CD4-positive, alpha-beta T cell (primary cell): ENCODE results near the gene STK32B. TPM values are rescaled to one million over a fixed set of nuclear protein-coding genes. Genes with fewer than 3 reads are reported as not detected.

Experiments used
- ATAC-seq: fragments of 200-7000 bp; cut with Tn5 transposase; one replicate; pipeline ENCODE4 v1.10.0; 2022; ENCODE audit warnings: mild to moderate bottlenecking; ENCODE audit not compliant: poor library complexity
- CTCF ChIA-PET: fragments of 350-600 bp; sonication (Branson Sonifier 250); formaldehyde crosslinking; loops from one replicate; lab custom pipeline; 2021; ENCODE audit warnings: antibody characterized with exemption, inconsistent platforms; lab: Charles Lee
- POLR2A ChIA-PET: fragments of 350-600 bp; sonication (Branson Sonifier 250); formaldehyde crosslinking; loops from one replicate; lab custom pipeline; 2021; ENCODE audit warnings: antibody characterized with exemption, inconsistent platforms; lab: Charles Lee
- DNase-seq, 14 experiments: peaks; one replicate each; pipeline ENCODE4 v3.0.0-alpha.2; 2013 to 2020; ENCODE audit warnings: mixed read lengths in 2 of 14
- H3K27ac ChIP-seq, 2 donors: one replicate each; pipeline versions ENCODE4 v1.5.1 to v1.7.0; 2013; ENCODE audit warnings: low read length in 2 of 2, low read depth in 1 of 2, mild to moderate bottlenecking in 1 of 2
- H3K27me3 ChIP-seq, 2 experiments: 1 replicate in 1 of 2; 2 replicates in 1 of 2; pipeline versions ENCODE4 v1.6.1 to v1.7.0; 2013; ENCODE audit warnings: low read length in 2 of 2, control low read depth in 1 of 2, mild to moderate bottlenecking in 1 of 2, moderate library complexity in 1 of 2; ENCODE audit not compliant: insufficient read depth in 2 of 2, control insufficient read depth in 1 of 2
- H3K36me3 ChIP-seq: one replicate; pipeline ENCODE4 v1.6.1; 2013; ENCODE audit warnings: low read length, control low read depth; ENCODE audit not compliant: insufficient read depth
- H3K4me1 ChIP-seq: one replicate; pipeline ENCODE4 v1.6.1; 2013; ENCODE audit warnings: low read length, control low read depth; ENCODE audit not compliant: insufficient read depth
- H3K4me3 ChIP-seq: one replicate; pipeline ENCODE4 v1.5.1; 2013; ENCODE audit warnings: mild to moderate bottlenecking, low read length, moderate library complexity
- H3K9me3 ChIP-seq, 2 experiments: 1 replicate in 1 of 2; 2 replicates in 1 of 2; pipeline versions ENCODE4 v1.6.1 to v1.7.0; 2013; ENCODE audit warnings: low read length in 2 of 2, mild to moderate bottlenecking in 2 of 2, control low read depth in 1 of 2, moderate library complexity in 1 of 2; ENCODE audit not compliant: control insufficient read depth in 1 of 2, insufficient read depth in 1 of 2
- H3K27ac Mint-ChIP-seq: one replicate; pipeline ENCODE4 v1.8.0; 2020; ENCODE audit warnings: mixed read lengths
- H3K27me3 Mint-ChIP-seq: one replicate; pipeline ENCODE4 v1.8.0; 2021; ENCODE audit warnings: mixed read lengths
- H3K36me3 Mint-ChIP-seq: one replicate; pipeline ENCODE4 v1.8.0; 2021; ENCODE audit warnings: low read depth, mixed read lengths
- H3K4me1 Mint-ChIP-seq: one replicate; pipeline ENCODE4 v1.8.0; 2021; ENCODE audit warnings: low read depth, mixed read lengths
- H3K4me3 Mint-ChIP-seq: one replicate; pipeline ENCODE4 v1.8.0; 2020; ENCODE audit warnings: mild to moderate bottlenecking, mixed read lengths
- H3K9me3 Mint-ChIP-seq: one replicate; pipeline ENCODE4 v1.8.0; 2020; ENCODE audit warnings: mixed read lengths
- intact Hi-C, 2 experiments: fragments of 100-400 bp; cut with DNase I in 1 of 2; cut with micrococcal nuclease in 1 of 2; formaldehyde crosslinking; loops; one replicate each; pipeline versions ENCODE4 v1.15.1 to v1.9.0; 2023 to 2025; cut with DNase I, micrococcal nuclease
- total RNA-seq, 174 experiments: library from RNA in 2 of 174; stranded (reverse) in 2 of 174; gene quantifications; one replicate each; pipeline ENCODE4 v1.2.3 and lab custom pipeline; 2021 to 2026
- TF ChIP-seq, protein P1 (sequence below): fragments of 200-600 bp; IDR thresholded peaks from one replicate; pipeline ENCODE4 v1.8.0; 2022; ENCODE audit warnings: antibody characterized with exemption, mild to moderate bottlenecking

The STK32B gene
- total RNA-seq, 2 experiments from 2014 or later, result not detected

DNA sequence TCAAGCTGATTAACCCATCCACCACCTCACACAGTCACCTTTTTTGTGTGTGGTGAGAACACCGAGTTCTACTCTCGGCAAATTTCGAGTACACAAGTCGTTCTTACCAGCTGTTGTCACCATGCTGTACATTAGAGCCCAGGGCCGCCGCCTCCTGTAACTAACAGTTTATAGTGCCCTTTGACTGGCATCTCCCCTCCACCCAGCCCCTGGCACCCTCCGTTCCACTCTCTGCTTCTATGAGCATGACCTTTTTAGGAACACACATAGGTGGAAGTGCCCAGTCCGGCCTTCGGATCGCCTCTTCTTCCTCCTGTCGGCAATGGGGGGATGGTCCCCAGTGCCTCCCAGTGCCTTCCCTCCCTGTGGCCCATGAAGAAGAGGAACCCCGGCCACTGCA lies 141.4 kb downstream of the STK32B start:
- TF ChIP-seq, protein P1, sequence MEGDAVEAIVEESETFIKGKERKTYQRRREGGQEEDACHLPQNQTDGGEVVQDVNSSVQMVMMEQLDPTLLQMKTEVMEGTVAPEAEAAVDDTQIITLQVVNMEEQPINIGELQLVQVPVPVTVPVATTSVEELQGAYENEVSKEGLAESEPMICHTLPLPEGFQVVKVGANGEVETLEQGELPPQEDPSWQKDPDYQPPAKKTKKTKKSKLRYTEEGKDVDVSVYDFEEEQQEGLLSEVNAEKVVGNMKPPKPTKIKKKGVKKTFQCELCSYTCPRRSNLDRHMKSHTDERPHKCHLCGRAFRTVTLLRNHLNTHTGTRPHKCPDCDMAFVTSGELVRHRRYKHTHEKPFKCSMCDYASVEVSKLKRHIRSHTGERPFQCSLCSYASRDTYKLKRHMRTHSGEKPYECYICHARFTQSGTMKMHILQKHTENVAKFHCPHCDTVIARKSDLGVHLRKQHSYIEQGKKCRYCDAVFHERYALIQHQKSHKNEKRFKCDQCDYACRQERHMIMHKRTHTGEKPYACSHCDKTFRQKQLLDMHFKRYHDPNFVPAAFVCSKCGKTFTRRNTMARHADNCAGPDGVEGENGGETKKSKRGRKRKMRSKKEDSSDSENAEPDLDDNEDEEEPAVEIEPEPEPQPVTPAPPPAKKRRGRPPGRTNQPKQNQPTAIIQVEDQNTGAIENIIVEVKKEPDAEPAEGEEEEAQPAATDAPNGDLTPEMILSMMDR, result no peak
- H3K27ac ChIP-seq, result no peak overlapping the region
- no peak overlapping the region for H3K4me3 ChIP-seq
- no peak overlapping the region for H3K4me3 Mint-ChIP-seq
- ChIA-PET CTCF (no interaction called here), POLR2A (no interaction called here)
- no peaks in the 10 kb centered on the region for H3K27me3 Mint-ChIP-seq
- DNase-seq (no peak), ATAC-seq (no peak)
- H3K9me3 ChIP-seq, result no peaks in the 10 kb centered on the region
- no peaks in the 10 kb centered on the region for H3K36me3 Mint-ChIP-seq
- no peak overlapping the region for H3K27ac Mint-ChIP-seq
- no peaks in the 10 kb centered on the region for H3K4me1 ChIP-seq
- no peaks in the 10 kb centered on the region for H3K27me3 ChIP-seq
- intact Hi-C loops, result no loop called here
- H3K36me3 ChIP-seq, result no peaks in the 10 kb centered on the region
- H3K9me3 Mint-ChIP-seq, result no peaks in the 10 kb centered on the region
- H3K4me1 Mint-ChIP-seq, result no peaks in the 10 kb centered on the region

DNA sequence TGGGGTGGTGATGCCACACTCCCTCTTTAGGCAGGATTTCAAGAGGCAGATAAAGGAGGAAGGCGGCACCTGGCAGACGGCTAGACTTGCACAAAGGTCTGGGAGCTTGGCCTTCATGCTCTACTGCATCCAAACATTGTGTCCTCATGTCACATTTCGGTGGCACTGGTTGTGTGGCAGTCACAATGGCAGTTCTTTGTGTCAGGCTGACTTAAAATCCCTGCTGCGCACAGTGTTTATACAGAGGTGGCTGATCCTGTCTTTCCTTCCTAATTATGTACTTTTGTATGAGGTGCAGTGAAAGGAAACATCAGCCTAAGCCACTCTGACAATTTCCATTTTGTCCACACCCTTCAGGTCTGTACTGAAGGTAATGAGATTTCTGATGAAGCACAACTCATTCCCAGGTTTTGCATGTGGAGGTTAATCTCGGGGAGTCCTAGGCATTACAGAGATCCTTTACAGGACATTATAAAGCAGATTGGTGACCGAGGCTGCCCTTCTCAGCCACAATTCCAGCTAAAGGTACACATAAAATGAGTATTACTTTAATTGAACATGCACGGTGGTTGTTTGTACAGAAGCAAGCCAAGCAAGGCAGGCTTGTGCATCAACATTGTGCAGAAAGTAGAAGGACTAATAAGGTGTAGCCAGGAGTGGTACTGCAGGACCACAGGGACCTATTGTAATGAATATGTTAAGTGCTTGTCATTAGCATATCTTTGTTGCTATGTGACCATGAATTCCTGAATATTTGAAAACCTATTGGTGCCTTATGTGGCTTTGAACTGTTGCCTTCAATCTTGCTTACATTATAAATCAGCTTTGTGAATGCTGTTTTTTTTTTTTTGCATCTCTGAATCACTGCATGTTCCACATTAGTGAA lies 147.6 kb downstream of the STK32B start:
- H3K4me3 Mint-ChIP-seq, result no peak overlapping the region
- intact Hi-C loops, result no loop called here
- H3K4me1 Mint-ChIP-seq, result no peaks in the 10 kb centered on the region
- H3K36me3 ChIP-seq, result no peaks in the 10 kb centered on the region
- ATAC-seq (no peak), DNase-seq (no peak)
- no peaks in the 10 kb centered on the region for H3K27me3 Mint-ChIP-seq
- no peak overlapping the region for H3K27ac ChIP-seq
- peaks cover 0 to 6% of the 10 kb centered on the region in 2 experiments for H3K9me3 ChIP-seq
- H3K36me3 Mint-ChIP-seq, result no peaks in the 10 kb centered on the region
- H3K27ac Mint-ChIP-seq, result no peak overlapping the region
- no peaks in the 10 kb centered on the region for H3K27me3 ChIP-seq
- H3K4me1 ChIP-seq, result no peaks in the 10 kb centered on the region
- ChIA-PET POLR2A (no interaction called here), CTCF (no interaction called here)
- H3K9me3 Mint-ChIP-seq, result peaks cover 3% of the 10 kb centered on the region
- H3K4me3 ChIP-seq, result no peak overlapping the region
- TF ChIP-seq, protein P1, result no peak

DNA sequence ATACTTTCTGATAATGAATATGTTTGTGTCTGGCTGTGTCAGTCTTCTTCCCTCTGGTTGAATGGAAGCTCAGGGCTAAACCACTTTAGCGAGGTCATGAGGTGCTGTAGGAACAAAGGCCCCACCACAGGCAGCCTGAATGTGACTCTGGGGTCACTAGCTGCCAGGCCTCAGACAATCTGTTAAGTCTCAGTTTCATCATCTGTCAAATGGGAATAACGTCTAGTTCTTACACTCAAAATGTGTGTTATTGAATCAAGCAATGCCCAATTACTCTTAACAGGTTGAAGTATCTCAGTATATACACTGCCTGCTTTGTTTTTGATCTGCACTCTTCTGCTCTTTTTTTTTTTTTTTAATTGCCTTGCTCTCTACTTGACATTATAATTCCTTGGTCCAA lies 148.6 kb downstream of the STK32B start:
- Mint-ChIP-seq H3K4me1 (no peaks in the 10 kb centered on the region), H3K27ac (no peak overlapping the region), H3K27me3 (no peaks in the 10 kb centered on the region), H3K4me3 (no peak overlapping the region), H3K9me3 (peaks cover 3% of the 10 kb centered on the region), H3K36me3 (no peaks in the 10 kb centered on the region)
- Histone ChIP-seq H3K27me3 (no peaks in the 10 kb centered on the region), H3K4me3 (no peak overlapping the region), H3K4me1 (no peaks in the 10 kb centered on the region), H3K36me3 (no peaks in the 10 kb centered on the region), H3K9me3 (peaks cover 0 to 6% of the 10 kb centered on the region in 2 experiments), H3K27ac (no peak overlapping the region)
- TF ChIP-seq, protein P1, result no peak
- ChIA-PET CTCF (no interaction called here), POLR2A (no interaction called here)
- ATAC-seq, result no peak
- DNase-seq, result no peak
- intact Hi-C loops, result no loop called here
